ENCODE data around the gene CLNK.

Gene CLNK

DNA sequence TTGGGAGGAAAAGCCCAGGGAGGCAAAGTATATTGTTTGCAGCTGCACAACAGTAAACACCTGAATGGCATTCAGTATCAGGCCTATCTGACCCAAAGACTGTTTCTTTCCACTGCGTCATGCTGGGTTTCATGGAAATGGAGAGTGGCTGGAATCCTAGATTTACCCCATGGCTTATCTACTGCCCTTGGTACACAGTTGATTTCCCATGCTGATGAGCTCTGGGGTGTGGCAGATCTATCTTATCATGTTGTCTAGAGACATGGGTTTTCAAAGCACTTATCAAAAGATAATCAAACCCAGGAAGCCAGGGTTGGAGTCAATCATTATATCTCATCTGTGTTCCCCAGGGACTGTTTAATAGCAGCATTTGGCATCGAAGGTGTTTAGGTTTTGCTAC is 72.1 kb downstream of the CLNK start:
- no peak for DNase-seq (ENCODE audit: low read depth)

DNA sequence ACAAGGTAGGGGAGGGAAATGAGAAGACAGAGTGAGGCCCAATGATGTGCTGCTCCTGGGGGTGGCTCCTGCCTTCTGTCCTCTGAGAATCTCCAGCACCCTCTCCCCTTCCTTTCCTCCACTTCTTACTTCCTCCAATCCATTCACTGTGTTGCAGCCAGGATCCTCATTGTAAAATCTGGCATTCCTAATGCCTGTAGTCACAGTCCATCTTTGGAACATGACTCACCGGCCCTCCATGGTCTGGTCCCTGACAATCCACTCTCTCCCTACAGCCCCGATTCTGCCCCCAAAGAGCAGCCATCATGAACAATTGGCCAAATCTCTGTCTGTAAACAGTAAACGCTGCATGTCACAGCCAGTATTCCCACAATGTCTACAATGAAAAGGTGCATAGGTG is 72.9 kb downstream of the CLNK start:
- no peak for DNase-seq (ENCODE audit: low read depth)

DNA sequence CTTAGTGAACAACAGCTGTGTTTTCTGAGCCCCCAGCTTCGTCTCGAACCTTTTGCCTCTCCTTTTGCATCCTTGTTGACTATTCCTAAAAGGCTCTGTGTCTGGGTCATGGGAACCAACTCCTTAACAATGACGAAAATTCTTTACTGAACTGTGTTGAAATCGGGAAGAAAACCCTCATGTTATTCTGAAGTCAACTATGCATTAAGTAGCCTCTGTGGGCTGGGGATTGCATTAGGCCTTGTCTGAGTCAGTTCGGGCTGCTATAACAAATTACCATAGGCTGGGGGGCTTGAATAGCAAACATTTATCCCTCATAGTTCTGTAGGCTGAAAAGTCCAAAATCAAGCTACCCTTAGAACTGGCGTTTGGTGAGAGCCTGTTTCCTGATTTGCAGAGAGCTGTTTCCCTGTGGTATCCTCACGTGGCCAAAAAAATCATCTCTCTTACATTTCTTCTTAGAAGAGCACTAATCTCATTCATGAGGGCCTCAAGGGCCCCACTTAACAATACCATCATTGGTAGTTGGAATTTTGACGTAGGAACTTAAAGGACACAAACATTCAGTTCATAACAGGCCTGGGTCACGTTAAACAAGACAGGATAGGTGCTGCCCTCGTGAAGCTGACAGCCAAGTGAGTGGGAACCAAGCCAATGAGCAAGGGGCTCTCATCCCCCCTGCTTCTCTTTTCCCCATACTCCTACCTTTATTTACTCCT is 75.9 kb downstream of the CLNK start:
- DNase-seq (ENCODE audit: low read depth) = no peak

DNA sequence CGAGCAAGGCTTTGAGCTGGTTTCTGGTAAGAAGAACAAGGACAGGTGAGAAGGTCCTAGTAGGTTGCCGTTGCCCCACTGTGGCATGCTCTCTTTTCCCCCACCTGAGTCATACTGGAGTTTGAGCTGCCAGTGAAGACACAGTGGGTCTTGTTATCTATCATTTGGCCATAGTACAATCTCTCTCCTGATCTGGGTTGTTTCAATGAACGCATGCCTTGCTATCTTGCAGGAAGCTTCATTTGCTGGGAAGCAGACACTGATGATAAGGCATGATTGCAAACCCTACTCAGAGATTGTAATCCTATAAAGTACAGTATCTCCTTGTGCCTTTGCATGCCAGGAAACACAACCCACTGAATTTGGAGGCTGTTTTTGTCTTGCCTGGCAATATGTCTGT is 77.4 kb downstream of the CLNK start:
- no peak for DNase-seq (ENCODE audit: low read depth)

DNA sequence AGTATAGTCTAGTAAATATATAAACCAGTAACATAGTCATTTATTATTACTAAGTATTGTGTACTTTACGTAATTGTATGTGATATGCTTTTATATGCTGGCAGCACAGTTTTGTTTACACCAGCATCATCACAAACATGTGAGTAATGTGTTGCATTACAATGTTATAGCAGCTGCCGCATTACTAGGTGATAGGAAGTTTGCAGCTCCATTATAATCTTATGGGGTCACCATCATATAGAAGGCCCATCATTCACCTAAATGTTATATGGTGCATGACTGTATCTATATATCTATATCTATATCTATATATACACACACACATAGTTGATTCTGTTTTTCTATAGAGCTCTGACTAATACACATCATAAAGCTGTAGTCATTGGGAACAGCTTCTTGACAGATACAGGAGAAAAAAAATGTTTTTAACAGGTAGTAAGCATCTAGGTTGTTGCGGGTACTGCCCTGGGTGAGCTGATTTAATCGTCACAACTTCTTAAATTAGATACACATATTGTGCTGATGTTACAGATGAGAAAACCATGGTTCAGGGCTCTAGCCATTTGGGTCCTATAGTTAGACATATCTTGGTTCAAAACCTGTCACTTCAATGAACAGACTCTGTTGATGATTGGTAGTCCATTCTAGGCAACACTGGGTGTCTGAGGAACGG is 77.9 kb downstream of the CLNK start:
- DNase-seq (ENCODE audit: low read depth) = no peak

DNA sequence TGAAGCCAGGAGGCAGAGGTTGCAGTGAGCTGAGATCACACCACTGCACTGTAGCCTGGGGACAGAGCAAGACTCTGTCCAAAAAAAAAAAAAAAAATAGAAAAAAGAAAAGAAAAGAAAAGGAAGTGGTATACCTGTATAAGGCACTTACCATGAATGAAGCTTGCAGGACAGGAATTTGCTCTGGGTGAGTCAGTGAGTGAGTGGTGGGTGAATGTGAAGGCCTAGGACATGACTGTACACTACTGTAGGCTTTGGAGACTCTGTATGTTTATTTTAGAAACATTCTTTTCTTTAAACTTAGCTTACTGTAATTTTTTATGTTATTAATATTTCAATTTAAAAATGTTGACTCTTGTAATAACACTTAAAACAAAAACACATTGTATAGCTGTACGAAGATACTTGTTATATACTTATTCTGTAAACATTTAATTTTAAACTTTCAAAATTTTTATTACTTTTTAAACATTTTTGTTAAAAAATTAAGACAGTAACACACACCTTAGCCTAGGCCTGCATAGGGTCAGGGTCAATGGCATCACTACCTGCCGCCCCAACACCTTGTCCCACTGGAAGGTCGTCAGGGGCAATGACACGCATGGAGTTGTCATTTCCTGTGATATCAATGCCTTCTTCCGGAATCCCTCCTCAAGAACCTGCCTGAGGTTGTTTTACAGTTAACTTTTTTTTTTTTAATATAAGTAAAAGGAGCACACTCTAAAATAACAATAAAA is 78.7 kb downstream of the CLNK start:
- DNase-seq (ENCODE audit: low read depth) = no peak

DNA sequence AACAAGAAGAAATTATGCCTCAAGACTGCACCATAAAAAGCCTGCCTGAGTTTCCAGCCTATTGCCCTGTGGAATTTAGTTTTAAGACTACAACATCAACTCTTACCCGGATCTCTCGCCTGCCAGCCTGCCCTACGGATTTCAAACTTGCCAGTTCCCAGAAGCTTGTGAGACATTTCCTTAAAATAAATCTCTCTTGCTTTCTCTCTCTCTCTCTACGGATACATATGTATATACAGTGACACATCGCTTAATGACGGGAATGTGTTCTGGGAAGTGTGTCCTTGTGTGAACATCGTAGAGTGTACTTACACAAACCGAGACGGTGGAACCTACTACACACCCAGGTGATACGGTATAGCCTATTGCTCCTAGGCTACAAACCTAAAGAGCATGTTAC is 79.5 kb downstream of the CLNK start:
- DNase-seq (ENCODE audit: low read depth) = no peak

DNA sequence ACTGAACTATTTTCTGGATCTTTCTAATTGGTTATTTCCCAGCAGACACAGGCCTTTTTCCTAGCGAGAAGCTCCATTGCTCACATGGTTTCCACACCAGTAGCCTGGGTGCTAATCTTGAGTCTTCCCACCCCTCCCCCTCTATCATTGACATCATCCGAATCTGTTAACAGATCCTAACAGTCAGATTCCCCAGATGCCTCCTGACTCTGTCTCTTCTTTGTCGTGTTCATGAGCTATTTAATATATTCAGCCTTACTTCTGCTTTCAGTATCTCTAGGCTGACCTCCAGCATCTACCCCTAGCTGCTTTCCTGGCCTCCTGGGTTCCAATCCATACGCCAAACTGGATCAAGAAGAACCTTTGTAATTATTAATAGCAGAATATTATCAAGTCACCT is 85.0 kb downstream of the CLNK start:
- DNase-seq (ENCODE audit: low read depth) = no peak

DNA sequence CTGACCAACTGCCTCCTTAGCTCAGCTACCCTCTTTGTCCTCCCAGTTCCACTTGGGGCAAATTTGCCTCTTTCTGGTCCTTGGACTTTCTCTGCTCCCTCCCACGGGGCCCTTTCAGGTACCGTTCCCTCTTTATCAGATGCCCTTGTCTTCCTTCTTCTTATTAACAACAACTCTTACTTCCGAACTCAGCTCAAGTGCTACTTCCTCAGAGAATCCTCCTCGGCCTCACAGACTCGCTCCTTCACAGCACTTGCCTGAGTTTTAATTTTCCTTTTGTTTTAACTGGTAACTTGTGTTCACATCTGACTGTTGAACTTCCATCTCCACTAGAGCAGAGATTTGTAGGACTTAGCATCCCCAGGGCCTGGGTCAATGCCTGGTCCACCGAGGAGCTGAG is 85.7 kb downstream of the CLNK start:
- DNase-seq (ENCODE audit: low read depth) = no peak

DNA sequence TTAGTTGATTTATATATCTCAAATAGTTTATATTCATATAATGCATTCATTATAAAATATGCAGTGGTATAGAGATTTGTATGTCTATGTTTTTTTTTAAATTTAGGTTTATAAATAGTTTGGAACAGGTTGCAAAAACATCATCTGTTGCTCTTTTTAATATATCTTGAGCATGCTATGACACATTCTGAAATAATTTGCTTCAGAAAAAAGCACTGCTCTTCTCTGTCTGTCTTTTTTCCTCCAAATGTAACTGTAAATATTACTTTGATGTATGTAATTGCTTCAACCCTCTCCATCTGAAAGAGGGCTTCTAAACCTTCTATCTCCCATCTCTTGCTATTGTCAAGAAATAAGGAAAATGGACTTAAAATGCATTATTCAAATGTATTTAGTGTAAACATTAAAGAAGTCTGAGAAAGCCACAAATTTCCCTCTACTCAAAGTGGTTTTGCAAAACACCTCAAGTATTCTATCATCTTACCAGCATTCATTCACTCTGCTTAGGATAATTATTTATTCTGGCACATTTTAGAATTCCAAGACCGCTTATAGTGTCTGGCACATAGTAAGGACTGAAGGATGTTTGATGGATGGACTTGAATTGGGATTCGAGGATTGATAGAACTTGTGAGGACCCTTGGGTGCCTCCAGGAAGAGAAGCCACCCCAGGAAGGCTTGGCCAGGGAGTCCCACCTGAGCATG is 87.8 kb downstream of the CLNK start:
- DNase-seq (ENCODE audit: low read depth) = no peak

DNA sequence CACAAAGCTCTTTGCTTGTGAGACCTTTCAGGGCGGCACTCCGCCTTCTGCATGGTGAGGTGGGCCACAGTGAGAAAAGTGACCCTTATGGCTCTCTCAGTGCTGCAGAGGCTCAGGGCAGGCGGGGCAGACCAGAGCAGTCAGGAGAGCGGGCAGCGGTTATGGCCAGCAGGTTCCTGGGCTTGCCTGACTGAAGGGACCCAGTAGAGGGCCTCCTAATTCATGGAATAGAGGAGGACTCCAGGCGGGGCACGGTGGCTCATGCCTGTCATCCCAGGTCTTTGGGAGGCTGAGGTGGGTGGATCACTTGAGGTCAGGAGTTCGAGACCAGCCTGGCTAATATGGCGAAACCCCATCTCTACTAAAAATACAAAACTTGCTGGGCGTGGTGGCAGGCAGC is 91.4 kb downstream of the CLNK start:
- no peak for DNase-seq (ENCODE audit: low read depth)

DNA sequence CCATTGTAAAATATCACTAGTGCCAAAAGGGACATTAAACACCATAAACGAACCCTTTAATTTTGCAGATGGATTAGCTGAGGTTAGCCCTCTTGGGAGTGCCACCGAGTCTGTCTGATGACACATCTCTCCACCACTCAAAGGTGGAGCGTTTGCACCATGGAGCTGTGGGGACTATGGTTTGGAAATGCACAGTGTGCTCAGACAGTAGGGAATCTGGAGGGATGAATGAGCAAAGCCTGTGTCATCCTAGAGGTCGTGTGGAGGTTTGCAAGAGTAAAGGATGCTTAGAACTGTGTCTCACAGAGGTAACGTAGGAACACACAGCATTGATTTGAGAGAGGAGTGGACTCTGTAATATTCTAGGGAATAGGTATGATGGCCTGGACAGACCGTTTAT is 93.7 kb downstream of the CLNK start:
- no peak for DNase-seq (ENCODE audit: low read depth)

DNA sequence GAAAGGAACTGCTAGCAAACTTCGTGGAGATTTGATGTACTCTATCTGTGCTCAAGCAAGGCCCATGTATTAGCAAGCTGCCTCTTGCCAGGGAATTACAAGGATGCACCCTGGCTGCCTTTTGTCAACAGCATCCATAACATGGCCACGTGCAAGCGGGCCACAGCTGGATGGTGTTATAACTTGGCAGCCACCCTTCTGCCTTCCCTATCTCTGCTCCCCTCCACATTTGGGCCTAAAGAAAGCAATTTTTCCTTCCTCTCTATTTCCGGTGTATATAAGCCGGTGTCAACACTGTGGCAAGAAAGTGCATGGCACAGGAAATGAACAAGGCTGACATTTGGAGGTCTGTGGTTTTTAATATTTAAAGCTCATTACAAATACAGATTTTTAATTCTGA is 94.8 kb downstream of the CLNK start:
- no peak for DNase-seq (ENCODE audit: low read depth)

DNA sequence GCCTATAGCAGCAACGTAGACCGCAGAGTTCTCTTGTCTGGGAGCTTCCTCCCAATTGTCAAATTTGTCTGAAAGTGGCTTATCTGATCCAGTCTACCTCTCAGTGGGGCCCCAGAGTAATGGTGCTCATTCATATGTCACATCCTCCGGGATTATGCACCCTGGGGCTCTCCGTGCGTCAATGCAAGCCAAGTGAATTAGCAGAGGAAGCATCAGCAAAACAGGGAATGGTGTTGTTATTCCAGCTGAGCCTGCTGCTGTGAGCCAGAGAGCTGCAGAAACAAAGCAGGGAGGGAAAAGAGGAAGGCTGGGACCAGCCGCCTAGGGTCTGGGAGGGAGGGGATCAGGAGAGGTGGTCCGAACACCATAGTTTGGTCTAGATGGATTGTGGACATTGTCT is 95.2 kb downstream of the CLNK start:
- DNase-seq (ENCODE audit: low read depth) = no peak

DNA sequence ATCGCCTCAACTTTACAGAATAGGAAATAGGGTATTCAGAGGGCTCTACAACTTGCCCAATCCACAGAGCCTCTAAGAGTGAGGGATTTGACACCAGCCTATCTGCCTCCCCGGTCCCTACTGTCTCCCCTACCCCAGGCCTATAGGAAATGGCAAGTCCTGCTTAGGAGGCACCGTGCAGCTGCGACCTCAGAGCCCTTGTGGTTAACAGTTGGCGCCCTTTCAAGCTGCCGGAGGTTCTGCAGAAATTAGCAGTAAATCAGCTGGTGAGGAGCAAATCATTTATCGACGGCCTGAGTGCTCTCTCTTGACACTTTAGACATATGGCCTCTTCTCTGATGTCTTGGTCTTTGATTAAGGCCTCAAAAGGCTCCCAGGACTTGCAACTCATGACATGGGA is 96.9 kb downstream of the CLNK start:
- DNase-seq (ENCODE audit: low read depth) = no peak

DNA sequence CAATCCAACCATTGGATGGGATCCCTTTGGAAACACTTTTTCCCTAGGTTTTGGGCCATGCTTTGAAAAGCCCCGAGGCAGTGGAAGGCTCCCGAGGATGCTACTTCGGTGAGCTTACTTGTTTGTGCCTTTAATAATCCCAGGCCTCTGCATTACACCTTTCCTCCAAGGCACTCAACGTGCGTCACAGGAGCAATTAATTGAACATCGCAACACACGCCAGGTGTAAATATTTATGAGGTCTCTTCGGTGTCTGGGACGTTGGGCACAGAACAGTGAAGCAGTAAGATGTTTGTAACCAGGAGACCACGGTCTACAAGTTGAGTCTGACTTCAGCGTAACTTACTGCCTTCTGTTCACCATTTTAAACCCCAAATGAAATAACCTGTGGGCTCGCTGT is 97.3 kb downstream of the CLNK start:
- DNase-seq (ENCODE audit: low read depth) = no peak

DNA sequence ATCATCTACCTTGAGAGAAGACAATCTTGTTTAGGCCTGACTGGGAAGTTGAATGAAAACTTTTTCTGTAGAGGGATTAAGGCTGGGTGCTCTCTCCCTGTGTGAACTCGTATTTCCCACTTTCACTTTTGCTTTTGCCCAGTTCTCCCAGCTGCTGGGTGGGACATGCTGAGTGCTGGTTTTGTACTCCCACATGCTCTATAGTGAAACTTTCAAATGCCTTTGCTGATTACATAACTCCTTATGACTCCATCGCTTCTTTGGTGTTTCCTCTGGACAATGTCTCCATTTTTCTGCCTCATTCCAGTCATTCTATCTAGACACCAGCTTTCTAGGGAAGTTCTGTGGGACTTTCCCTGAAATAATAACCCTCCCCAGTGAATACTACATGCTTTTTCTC is 100.5 kb downstream of the CLNK start:
- no peak for DNase-seq (ENCODE audit: low read depth)

DNA sequence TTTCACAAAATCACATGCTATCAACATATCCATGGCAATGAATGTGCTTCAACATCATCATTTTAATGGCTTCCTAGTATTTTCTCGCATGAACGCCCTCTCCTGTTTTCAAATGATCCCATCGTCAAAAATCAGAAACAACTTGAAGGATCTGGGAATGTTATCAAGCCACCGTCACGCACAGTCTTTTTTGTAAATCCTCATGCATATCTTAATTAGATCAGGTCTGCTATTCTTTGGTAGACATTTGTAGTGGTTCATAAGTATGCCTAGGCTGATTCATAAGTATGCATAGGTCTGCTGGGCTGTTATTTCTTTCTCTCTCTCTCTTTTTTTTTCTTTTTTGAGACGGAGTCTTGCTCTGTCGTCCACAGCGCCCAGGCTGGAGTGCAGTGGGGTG is 101.6 kb downstream of the CLNK start:
- DNase-seq (ENCODE audit: low read depth) = no peak

DNA sequence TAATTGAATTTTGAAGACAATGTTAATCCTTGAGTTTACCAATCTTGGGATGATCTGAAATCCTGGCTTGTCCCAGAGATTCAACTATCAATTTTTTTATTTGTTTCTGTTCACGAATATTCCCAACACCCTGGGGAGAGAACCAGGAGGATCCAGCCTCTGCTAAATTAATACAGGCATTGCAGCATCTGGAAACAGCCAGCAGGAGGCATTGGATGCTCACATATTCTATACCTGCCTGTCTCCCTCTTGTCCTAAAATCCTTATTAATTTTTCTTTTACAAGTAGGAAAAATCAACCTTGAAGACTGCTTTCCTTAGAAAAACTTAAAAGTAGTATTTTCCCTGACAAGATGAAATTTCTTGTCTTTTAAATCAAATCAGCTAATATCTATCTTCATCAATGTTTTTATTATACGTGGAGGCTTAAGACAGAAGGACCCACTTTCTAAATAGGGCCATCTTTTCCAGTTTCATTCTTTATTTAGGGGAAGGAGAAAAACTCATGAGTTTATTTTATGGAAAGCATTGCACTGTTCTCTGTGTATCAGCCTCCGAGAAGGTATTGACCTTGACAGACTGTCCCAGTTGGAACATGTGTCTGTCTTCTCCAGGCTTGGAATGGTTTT is 102.4 kb downstream of the CLNK start:
- DNase-seq (ENCODE audit: low read depth) = no peak

DNA sequence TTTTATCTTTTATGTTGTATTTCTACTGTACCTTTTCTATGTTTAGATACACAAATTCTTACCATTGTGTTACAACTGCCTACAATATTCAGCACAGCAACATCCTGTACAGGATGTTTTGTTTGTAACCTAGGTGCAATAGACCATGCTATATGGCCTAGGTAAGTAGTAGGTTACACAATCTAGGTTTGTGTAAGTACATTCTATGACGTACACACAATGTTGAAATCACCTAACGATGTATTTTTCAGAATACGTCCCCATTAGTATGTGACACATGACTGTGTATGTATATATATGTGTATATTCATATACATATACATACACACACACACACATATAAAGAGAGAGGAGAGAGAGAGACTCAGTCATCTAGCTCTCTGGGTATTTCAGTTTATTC is 103.5 kb downstream of the CLNK start:
- no peak for DNase-seq (ENCODE audit: low read depth)

DNA sequence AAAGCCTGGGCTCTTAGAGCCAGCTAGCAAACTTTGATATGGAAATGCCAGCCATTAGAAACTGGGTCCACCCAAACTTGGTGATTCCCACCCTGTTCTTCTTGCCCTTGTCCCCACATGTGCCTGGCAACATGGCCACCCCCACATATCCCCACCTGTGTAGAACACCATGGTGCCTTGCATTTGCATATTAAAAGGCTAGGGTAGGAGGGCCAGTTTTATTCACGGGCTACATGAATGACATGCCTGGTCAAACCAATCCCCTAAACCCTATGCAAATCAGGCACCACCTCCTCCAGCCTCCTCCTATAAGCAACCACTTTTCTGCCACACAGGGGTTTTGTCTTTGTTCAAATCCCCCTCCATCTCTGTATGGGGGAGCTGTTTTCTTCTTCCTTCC is 104.9 kb downstream of the CLNK start:
- no peak for DNase-seq (ENCODE audit: low read depth)

Measured in activated T-cell treated with anti-CD3 and anti-CD28 coated beads for 48 hours (primary cell).